Raji (cell line): ENCODE results near the gene SVIL.

Experiments used
- POLR2A ChIP-seq: IDR thresholded peaks from 2 replicates; pipeline ENCODE4 v1.6.1; 2011; ENCODE audit warnings: low read depth, low read length, control low read depth; ENCODE audit not compliant: insufficient read depth

SVIL gene

DNA sequence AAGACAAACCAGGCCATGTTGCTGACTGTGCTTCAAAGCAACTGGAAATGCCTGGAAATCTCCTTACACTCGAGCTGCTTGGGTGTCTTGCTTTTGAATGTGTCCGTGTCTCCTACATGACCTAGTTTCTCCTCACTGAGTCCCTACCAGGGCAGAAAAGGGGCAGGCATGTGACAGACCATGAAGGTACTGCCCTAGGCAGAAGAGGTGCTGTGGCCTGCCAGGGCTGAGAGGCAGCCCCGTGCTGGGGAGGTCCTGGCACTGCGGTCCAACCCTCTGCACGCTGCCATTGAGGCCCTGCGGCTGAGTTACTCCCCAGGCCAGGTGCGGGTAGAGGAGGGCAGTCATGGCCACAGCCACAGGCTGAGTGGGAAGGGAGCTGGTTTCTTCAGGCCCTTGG, 186.6 kb downstream of the SVIL start:
- no peak for TF ChIP-seq POLR2A

DNA sequence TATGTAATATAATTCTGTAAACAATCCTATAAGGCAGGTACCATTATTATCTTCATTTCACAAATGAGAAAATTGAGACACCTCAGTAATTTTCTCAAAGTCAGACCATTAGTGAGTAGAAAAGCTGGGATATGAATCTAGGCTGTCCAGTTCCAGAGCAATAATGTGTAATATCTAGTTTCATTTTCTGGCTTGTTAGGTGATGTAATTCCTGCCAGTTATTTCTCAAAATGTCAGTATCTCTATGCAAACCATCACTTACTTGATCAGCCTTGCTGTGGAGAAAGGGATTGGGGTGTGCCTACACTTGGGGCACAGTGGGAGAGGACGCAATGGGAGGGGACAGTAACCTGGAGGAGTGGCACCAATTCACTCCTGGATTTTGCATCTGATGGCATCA, 188.4 kb downstream of the SVIL start:
- no peak for TF ChIP-seq POLR2A

DNA sequence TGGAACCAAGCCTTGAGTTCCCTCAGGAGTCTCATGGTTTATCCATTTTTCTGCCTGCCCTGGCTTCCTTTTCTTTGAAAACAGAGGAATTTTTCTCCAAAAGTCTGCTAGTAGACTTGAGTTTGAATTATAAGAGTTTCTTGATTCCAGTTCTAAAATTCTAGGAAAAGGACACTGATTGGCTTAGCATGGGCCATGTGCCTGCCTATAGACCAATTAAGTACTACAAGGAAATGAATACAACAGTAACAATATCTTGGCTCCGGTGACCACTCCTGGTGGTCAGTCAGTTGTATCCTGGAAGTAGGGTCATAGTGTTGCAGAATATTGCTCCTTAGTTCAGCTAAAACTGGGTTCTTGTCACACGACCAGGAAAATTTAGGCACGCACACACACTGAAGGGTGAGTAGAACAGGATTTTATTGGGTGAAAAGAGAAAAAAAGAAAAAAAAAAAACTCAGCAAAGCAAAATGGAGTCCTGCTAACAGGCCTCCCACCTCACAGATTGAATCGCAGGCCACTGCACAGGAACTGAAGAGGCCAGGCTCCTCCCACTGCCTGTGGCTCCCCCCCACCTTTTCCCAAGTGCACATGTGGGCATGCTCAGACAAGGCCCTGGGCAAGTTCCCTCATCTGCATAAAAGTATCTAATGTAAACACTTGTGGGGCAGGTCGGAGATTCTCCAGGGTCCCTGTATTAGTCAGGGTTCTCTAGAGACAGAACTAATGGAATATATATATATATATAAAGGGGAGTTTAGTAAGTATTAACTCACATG, 190.8 kb downstream of the SVIL start:
- no peak for TF ChIP-seq POLR2A

GRCh38 chr10:29440981-29441380, 193.8 kb downstream of the SVIL start:
- no peak for TF ChIP-seq POLR2A

DNA sequence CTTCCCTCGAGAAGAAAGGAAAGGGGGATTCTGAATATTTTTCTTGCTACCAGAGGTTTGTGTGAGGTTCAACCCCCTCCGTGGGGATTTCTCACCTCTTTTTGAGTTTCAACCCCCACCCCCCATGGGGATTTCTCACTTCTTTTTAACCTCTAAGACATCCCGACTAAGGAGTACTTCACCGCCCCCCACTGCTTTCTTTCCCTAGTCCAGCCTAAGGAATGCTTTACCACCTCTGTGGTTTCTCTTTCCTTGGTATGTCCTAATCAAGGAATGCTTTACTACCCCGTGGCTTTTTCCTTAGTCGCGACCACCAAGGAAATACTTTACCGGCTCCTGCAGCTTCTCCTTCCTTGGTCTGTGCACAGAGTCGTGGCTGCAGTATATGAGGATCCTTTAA, 196.5 kb downstream of the SVIL start:
- TF ChIP-seq POLR2A: no peak

GRCh38 chr10:29437871-29438270, 196.9 kb downstream of the SVIL start:
- TF ChIP-seq POLR2A: no peak

GRCh38 chr10:29435809-29436501, 198.8 kb downstream of the SVIL start:
- no peak for TF ChIP-seq POLR2A

DNA sequence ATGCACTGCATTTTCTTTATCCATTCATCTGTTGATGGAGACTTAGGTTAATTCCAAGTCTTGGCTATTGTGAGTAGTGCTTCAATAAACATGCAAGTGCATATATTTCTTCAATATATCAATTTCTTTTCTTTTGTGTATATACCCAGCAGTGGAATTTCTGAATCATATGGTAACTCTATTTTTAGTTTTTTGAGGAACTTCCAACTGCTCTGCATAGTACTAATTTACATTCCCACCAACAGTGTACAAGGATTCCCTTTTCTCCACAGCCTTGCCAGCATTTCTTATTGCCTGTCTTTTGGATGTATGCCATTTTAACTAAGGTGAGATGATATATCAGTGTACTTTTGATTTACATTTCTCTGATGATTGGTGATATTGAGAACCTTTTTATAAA, 200.7 kb downstream of the SVIL start:
- TF ChIP-seq POLR2A: no peak

DNA sequence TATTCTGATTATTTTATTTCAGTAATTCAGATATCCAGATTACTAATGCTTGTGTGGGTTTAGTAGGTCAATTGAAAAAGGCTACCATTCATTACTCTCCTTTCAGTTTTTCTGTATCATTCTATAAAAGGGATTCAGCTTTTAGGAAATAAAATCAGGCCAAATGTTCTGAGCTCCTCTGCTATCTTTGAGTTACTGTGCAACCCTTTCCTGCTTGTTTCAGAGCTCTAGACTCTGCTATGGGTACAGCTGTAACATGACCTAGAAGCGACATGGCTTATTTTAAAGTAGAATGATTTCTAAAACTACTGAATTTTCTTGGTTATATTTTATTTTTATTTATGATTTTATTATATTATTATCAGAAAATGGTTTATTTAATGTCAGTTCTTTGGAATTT, 203.1 kb downstream of the SVIL start:
- no peak for TF ChIP-seq POLR2A

GRCh38 chr10:29430101-29430500, 204.7 kb downstream of the SVIL start:
- no peak for TF ChIP-seq POLR2A

DNA sequence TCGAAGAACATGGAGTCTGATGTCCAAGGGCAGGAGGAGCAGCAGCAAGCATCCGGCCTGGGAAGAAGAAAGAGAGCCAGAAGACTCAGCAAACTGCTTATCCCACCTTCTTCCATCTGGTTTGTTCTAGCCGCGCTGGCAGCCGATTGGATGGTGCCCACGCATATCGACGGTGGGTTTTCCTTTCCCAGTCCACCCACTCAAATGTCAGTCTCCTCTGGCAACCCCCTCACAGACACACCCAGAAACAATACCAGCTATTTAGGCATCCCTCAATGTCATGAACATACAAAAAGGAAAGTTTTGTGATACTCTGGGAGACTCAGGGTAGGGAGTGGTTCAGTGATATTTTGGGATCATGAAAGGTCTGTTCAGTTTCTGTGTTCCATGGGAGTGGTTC, 206.3 kb downstream of the SVIL start:
- TF ChIP-seq POLR2A: no peak

DNA sequence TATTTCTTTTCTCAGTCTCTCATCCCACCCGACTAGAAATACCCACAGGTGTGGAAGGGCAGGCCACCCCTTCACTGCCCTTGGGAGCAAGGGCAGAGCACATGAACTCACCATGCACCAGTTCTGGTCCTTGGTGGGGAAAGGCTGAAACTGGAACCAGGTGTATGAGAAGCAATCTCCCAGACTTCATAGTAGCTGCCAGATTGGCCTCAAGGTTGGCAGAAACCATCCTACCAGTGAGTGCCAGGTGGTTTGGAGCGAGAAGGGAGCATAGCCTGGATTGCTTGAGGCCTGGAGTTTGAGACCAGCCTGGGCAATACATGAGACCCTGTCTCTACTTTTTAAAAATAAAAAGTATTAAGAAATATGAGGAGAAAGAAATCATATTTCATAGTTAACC, 207.1 kb downstream of the SVIL start:
- TF ChIP-seq POLR2A: no peak

DNA sequence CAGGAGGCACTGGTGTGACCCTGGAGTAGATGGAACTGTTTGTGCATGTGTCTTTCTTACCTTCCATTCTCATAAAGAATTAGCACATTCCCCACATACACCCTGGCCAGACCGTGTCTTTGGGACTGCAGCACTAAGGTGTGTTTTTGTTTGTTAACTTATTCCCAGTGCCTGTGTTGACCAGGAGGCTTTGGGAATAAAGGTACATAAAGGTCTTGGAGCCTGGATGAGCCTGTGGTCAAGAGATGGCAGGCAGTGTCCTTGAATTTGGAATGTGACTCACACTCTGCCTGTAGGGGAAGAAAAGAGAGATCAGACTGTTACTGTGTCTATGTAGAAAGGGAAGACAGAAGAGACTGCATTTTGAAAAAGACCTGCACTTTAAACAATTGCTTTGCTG, 208.4 kb downstream of the SVIL start:
- no peak for TF ChIP-seq POLR2A

- TF ChIP-seq POLR2A: no peak
Observed at GRCh38 chr10:29424017-29424416, 210.8 kb downstream of the SVIL start.

- no peak for TF ChIP-seq POLR2A
Observed at GRCh38 chr10:29420744-29421143, 214.0 kb downstream of the SVIL start.

GRCh38 chr10:29417324-29417723, 217.4 kb downstream of the SVIL start:
- TF ChIP-seq POLR2A: no peak

DNA sequence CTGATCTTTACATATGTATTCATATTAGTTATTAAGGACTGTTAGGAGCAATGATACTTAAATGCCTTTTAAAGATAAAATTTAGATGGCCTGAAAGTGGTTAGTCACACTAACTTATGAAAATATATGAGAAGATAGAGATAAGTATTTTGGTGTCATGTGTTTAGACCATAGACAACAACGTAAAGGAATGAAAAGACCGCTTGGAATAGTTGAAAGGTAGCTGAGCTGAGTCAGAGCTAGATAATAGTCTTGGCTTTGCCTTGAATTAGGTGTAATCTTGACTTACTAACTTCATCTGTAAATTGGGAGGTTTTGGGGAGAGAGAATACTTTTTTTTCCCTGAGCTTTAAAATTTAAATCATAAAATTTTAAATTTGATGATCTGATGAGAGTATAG, 218.9 kb downstream of the SVIL start:
- no peak for TF ChIP-seq POLR2A

DNA sequence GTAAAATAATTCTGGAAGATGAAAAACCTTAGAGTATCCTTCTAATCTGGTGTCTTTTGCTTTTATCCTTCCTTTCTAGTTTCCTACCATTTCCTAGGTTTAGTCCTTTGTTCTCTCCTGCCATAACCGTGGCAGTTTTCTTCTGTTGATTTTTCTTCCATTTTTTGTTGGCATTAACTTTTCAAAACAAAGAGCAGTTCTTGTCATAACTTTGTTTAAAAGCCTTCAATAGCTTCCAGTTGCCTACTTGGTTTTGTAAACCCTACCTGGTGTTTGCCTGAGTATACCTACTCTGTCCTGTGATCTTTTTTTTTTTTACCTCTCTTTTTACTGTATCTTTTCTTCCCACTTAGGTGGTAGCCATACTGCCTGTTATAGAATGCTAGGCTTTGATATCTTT, 220.3 kb downstream of the SVIL start:
- TF ChIP-seq POLR2A: no peak

GRCh38 chr10:29412485-29412884, 222.3 kb downstream of the SVIL start:
- no peak for TF ChIP-seq POLR2A
